Esophagus muscularis mucosa (tissue), 4 donors: Measurements from ENCODE around the gene CCDC92. TPM values are rescaled to one million over a fixed set of nuclear protein-coding genes. Genes with fewer than 3 reads are reported as not detected.

Source experiments
- DNase-seq: peaks from one replicate; pipeline ENCODE4 v3.0.0-alpha.2; 2017; ENCODE audit errors: extremely low spot score
- H3K27ac ChIP-seq, 4 donors: fragments of 200-600 bp; sonication (generic); replicated peaks in 1 of 4; 1 replicate in 3 of 4; 2 replicates in 1 of 4; pipeline ENCODE4 v1.5.1; 2016 to 2019; ENCODE audit warnings: mild to moderate bottlenecking in 1 of 4
- H3K27me3 ChIP-seq, 4 donors: fragments of 200-600 bp; sonication (generic); one replicate each; pipeline versions ENCODE4 v1.5.1 to v1.6.0; 2016 to 2019
- H3K36me3 ChIP-seq, 4 donors: fragments of 200-600 bp; sonication (generic); one replicate each; pipeline ENCODE4 v1.5.1; 2016 to 2019
- H3K4me1 ChIP-seq, 4 donors: fragments of 200-600 bp; sonication (generic); one replicate each; pipeline ENCODE4 v1.5.1; 2016 to 2019
- H3K4me3 ChIP-seq, 4 donors: fragments of 200-600 bp; sonication (generic); 1 replicate in 2 of 4; 2 replicates in 2 of 4; pipeline ENCODE4 v1.5.1; 2016 to 2019; ENCODE audit warnings: mild to moderate bottlenecking in 4 of 4, moderate library complexity in 1 of 4
- H3K9me3 ChIP-seq, 4 donors: fragments of 200-600 bp; sonication (generic); 1 replicate in 3 of 4; 2 replicates in 1 of 4; pipeline ENCODE4 v1.5.1; 2016 to 2019
- CTCF ChIP-seq, 3 experiments: fragments of 200-600 bp in 2 of 3; fragments of 450-650 bp in 1 of 3; sonication (generic) in 2 of 3; IDR thresholded peaks; one replicate each; pipeline ENCODE4 v1.5.1; 2017 to 2019; ENCODE audit warnings: antibody characterized with exemption in 3 of 3, mild to moderate bottlenecking in 2 of 3, moderate library complexity in 1 of 3
- EP300 ChIP-seq: sonication (generic); formaldehyde crosslinking; IDR thresholded peaks from one replicate; pipeline ENCODE4 v1.6.1; 2017; ENCODE audit warnings: antibody characterized with exemption
- POLR2A ChIP-seq: fragments of 450-650 bp; IDR thresholded peaks from one replicate; pipeline ENCODE4 v1.6.1; 2017; ENCODE audit warnings: antibody characterized with exemption, moderate library complexity, mild to moderate bottlenecking, low read depth
- POLR2AphosphoS5 ChIP-seq, 2 donors: sonication (generic); formaldehyde crosslinking; IDR thresholded peaks; one replicate each; pipeline ENCODE4 v1.6.1; 2017; ENCODE audit warnings: antibody characterized with exemption in 2 of 2
- WGBS: methylation state at CpG from one replicate; pipeline ENCODE4 v1.1.5; 2018; 5-methylcytosine and 5-hydroxymethylcytosine counted together
- intact Hi-C: fragments of 100-400 bp; cut with DNase I; formaldehyde crosslinking; loops from one replicate; pipeline ENCODE4 v1.15.1; 2023
- total RNA-seq, 4 donors: library from RNA; depleted of rRNA; stranded (reverse); fragments of >200 nt; gene quantifications; one replicate each; pipeline versions ENCODE4 v1.1.0 to v1.2.1, GENCODE V29; 2016

Gene CCDC92
- total RNA-seq, 4 donors from 2014 or later, result 42.2 to 66.3 (median 54.1) TPM

- Histone ChIP-seq H3K4me3 (no peak overlapping the region), H3K36me3 (peaks cover 0 to 34% (median 10%) of the 10 kb centered on the region in 4 donors), H3K9me3 (no peaks in the 10 kb centered on the region), H3K27ac (no peak overlapping the region), H3K27me3 (no peaks in the 10 kb centered on the region), H3K4me1 (peaks cover 8 to 37% (median 20%) of the 10 kb centered on the region in 4 donors)
- TF ChIP-seq CTCF (IDR thresholded peaks at IDR 0.05) (no peak), POLR2A (no peak), EP300 (no peak), POLR2AphosphoS5 (IDR thresholded peaks at IDR 0.05) (no peak)
- DNase-seq, result no peak
- intact Hi-C loops, result no loop called here
- 78% methylated on average over 2 of the region's 2 CpGs for WGBS
Measured at GRCh38 chr12:123998344-123998990, 25.8 kb upstream of the CCDC92 start.

- H3K27me3 ChIP-seq, result no peaks in the 10 kb centered on the region
- H3K36me3 ChIP-seq, result peaks cover 0 to 37% (median 12%) of the 10 kb centered on the region in 4 donors
- no peak overlapping the region for H3K27ac ChIP-seq
- H3K4me3 ChIP-seq, result no peak overlapping the region
- 59% methylated on average over 5 of the region's 5 CpGs for WGBS
- H3K9me3 ChIP-seq, result no peaks in the 10 kb centered on the region
- no peak for DNase-seq
- intact Hi-C loops, result no loop called here
- peaks cover 8 to 43% (median 20%) of the 10 kb centered on the region in 4 donors for H3K4me1 ChIP-seq
- no peak for TF ChIP-seq EP300
- TF ChIP-seq POLR2AphosphoS5 (IDR thresholded peaks at IDR 0.05), result no peak
- TF ChIP-seq POLR2A, result no peak
- TF ChIP-seq CTCF (IDR thresholded peaks at IDR 0.05), result no peak
Measured at GRCh38 chr12:123997908-123998307, 25.3 kb upstream of the CCDC92 start.

GRCh38 chr12:123997033-123997822 lies 24.6 kb upstream of the CCDC92 start:
- DNase-seq, result no peak
- intact Hi-C loops, result no loop called here
- TF ChIP-seq CTCF (IDR thresholded peaks at IDR 0.05) (no peak), POLR2AphosphoS5 (IDR thresholded peaks at IDR 0.05) (no peak), EP300 (no peak), POLR2A (no peak)
- peaks cover 0 to 44% (median 12%) of the 10 kb centered on the region in 4 donors for H3K36me3 ChIP-seq
- no peaks in the 10 kb centered on the region for H3K27me3 ChIP-seq
- H3K4me1 ChIP-seq, result peaks cover 8 to 46% (median 20%) of the 10 kb centered on the region in 4 donors
- no peaks in the 10 kb centered on the region for H3K9me3 ChIP-seq
- 70% methylated on average over 6 of the region's 6 CpGs for WGBS
- H3K27ac ChIP-seq, result peak overlapping the region in 1 of 4 donors; percentile 7
- H3K4me3 ChIP-seq, result no peak overlapping the region

GRCh38 chr12:123996581-123996980 lies 23.9 kb upstream of the CCDC92 start:
- no peak overlapping the region for H3K27ac ChIP-seq
- peaks cover 8 to 47% (median 20%) of the 10 kb centered on the region in 4 donors for H3K4me1 ChIP-seq
- 78% methylated on average over 6 of the region's 6 CpGs for WGBS
- H3K36me3 ChIP-seq, result peaks cover 0 to 44% (median 14%) of the 10 kb centered on the region in 4 donors
- no peak overlapping the region for H3K4me3 ChIP-seq
- H3K27me3 ChIP-seq, result no peaks in the 10 kb centered on the region
- no peak for DNase-seq
- no peak for TF ChIP-seq EP300
- TF ChIP-seq POLR2AphosphoS5 (IDR thresholded peaks at IDR 0.05), result no peak
- no peak for TF ChIP-seq CTCF (IDR thresholded peaks at IDR 0.05)
- no peak for TF ChIP-seq POLR2A
- no peaks in the 10 kb centered on the region for H3K9me3 ChIP-seq
- intact Hi-C loops, result no loop called here
